GM19035 (cell line): Measurements from ENCODE around the gene TRA2A.

ENCODE experiments used
- ATAC-seq: cut with Tn5 transposase; IDR thresholded peaks from one replicate; pipeline ENCODE4 v1.9.1; 2021; ENCODE audit not compliant: unreplicated experiment

Gene TRA2A

GRCh38 chr7:23471106-23471859 lies 60.5 kb downstream of the TRA2A start:
- ATAC-seq: peak; percentile 24

GRCh38 chr7:23470330-23471105 lies 61.3 kb downstream of the TRA2A start, which contains the start of gene IGF2BP3:
IGF2BP3 (minus strand) TSS chr7:23470491; CDS start chr7:23470110, 381 bp downstream.
- no peak for ATAC-seq

- no peak for ATAC-seq
Observed at GRCh38 chr7:23469961-23470250, 61.9 kb downstream of the TRA2A start.

- peak; percentile 13 for ATAC-seq
Observed at GRCh38 chr7:23469150-23469960, 62.4 kb downstream of the TRA2A start.

GRCh38 chr7:23468526-23469149 lies 63.1 kb downstream of the TRA2A start:
- ATAC-seq: peak; percentile 1

- ATAC-seq: no peak
Observed at GRCh38 chr7:23467806-23468525, 63.8 kb downstream of the TRA2A start.

- no peak for ATAC-seq
Observed at GRCh38 chr7:23467291-23467805, 64.4 kb downstream of the TRA2A start.

- no peak for ATAC-seq
Observed at GRCh38 chr7:23462846-23463245, 68.9 kb downstream of the TRA2A start.

- no peak for ATAC-seq
Observed at GRCh38 chr7:23458044-23458443, 73.7 kb downstream of the TRA2A start.

GRCh38 chr7:23456093-23456492 lies 75.7 kb downstream of the TRA2A start:
- no peak for ATAC-seq

- no peak for ATAC-seq
Observed at GRCh38 chr7:23454881-23455526, 76.8 kb downstream of the TRA2A start.
